Measurements from ENCODE around the gene DNAH2.

DNAH2 gene

DNA sequence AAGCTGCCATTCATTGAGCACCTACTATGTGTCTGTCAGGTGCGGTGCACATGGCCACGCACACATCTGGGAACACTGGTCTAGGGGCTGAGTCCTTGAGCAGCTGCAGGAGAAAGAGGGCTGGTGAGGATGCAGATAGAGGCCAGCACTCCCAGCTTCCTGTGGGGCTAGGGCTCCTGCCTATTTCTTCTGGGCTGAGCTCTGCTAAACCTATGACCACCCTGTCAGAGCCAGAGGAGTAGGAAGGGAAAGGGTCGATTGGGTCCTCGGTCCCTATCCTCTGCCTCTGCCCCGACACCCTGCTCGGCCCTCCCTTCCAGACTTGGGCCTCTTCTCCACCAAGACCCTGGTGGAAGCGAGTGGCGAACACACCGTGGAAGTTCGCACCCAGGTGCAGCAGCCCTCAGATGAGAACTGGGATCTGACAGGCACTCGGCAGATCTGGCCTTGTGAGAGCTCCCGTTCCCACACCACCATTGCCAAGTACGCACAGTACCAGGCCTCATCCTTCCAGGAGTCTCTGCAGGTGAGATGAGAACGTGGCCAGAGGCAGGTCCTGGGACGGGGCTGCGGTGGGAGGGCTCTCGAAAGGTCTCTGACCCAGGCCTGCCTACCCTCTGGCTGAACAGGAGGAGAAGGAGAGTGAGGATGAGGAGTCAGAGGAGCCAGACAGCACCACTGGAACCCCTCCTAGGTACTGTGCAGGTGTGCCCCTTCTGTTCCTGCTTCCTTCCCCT, 133.3 kb downstream of the DNAH2 start:
- H3K4me1 ChIP-seq (ENCODE audit: low read depth, poor library complexity, severe bottlenecking) = no peaks in the 10 kb centered on the region
- H2AFZ ChIP-seq (ENCODE audit: low read depth) = no peak overlapping the region
- TF ChIP-seq, protein P1, sequence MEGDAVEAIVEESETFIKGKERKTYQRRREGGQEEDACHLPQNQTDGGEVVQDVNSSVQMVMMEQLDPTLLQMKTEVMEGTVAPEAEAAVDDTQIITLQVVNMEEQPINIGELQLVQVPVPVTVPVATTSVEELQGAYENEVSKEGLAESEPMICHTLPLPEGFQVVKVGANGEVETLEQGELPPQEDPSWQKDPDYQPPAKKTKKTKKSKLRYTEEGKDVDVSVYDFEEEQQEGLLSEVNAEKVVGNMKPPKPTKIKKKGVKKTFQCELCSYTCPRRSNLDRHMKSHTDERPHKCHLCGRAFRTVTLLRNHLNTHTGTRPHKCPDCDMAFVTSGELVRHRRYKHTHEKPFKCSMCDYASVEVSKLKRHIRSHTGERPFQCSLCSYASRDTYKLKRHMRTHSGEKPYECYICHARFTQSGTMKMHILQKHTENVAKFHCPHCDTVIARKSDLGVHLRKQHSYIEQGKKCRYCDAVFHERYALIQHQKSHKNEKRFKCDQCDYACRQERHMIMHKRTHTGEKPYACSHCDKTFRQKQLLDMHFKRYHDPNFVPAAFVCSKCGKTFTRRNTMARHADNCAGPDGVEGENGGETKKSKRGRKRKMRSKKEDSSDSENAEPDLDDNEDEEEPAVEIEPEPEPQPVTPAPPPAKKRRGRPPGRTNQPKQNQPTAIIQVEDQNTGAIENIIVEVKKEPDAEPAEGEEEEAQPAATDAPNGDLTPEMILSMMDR (conservative IDR thresholded peaks at IDR 0.05; ENCODE audit: low read depth, low read length) = no peak
- H4K20me1 ChIP-seq (ENCODE audit: insufficient read depth) = no peaks in the 10 kb centered on the region
- H3K4me2 ChIP-seq = no peak overlapping the region
- H3K36me3 ChIP-seq (ENCODE audit: insufficient read depth) = no peaks in the 10 kb centered on the region
- no peaks in the 10 kb centered on the region for H3K27me3 ChIP-seq (ENCODE audit: insufficient read depth, low read depth)
- no peak overlapping the region for H3K27ac ChIP-seq
- H3K79me2 ChIP-seq (ENCODE audit: insufficient read depth, low read depth) = no peaks in the 10 kb centered on the region
- H3K9ac ChIP-seq = no peak overlapping the region
- H3K4me3 ChIP-seq (IDR thresholded peaks at IDR 0.05; ENCODE audit: insufficient read depth, low read depth, low read length) = no peak overlapping the region

GRCh38 chr17:7851438-7852261, 134.1 kb downstream of the DNAH2 start:
- H3K27me3 ChIP-seq (ENCODE audit: insufficient read depth, low read depth) = no peaks in the 10 kb centered on the region
- H3K9ac ChIP-seq = no peak overlapping the region
- no peaks in the 10 kb centered on the region for H3K4me1 ChIP-seq (ENCODE audit: low read depth, poor library complexity, severe bottlenecking)
- no peak overlapping the region for H3K27ac ChIP-seq
- no peak overlapping the region for H3K4me2 ChIP-seq
- H3K36me3 ChIP-seq (ENCODE audit: insufficient read depth) = no peaks in the 10 kb centered on the region
- TF ChIP-seq, protein P1 (conservative IDR thresholded peaks at IDR 0.05; ENCODE audit: low read depth, low read length) = peak; percentile 44; the same call in 1 of the 2 replicates
- no peak overlapping the region for H2AFZ ChIP-seq (ENCODE audit: low read depth)
- no peak overlapping the region for H3K4me3 ChIP-seq (IDR thresholded peaks at IDR 0.05; ENCODE audit: insufficient read depth, low read depth, low read length)
- H3K79me2 ChIP-seq (ENCODE audit: insufficient read depth, low read depth) = no peaks in the 10 kb centered on the region
- no peaks in the 10 kb centered on the region for H4K20me1 ChIP-seq (ENCODE audit: insufficient read depth)

GRCh38 chr17:7852262-7852670, 134.7 kb downstream of the DNAH2 start:
- no peaks in the 10 kb centered on the region for H3K79me2 ChIP-seq (ENCODE audit: insufficient read depth, low read depth)
- H3K36me3 ChIP-seq (ENCODE audit: insufficient read depth) = no peaks in the 10 kb centered on the region
- H3K4me3 ChIP-seq (IDR thresholded peaks at IDR 0.05; ENCODE audit: insufficient read depth, low read depth, low read length) = no peak overlapping the region
- no peaks in the 10 kb centered on the region for H4K20me1 ChIP-seq (ENCODE audit: insufficient read depth)
- H3K27ac ChIP-seq = no peak overlapping the region
- no peak overlapping the region for H2AFZ ChIP-seq (ENCODE audit: low read depth)
- H3K9ac ChIP-seq = no peak overlapping the region
- no peaks in the 10 kb centered on the region for H3K4me1 ChIP-seq (ENCODE audit: low read depth, poor library complexity, severe bottlenecking)
- H3K4me2 ChIP-seq = no peak overlapping the region
- no peaks in the 10 kb centered on the region for H3K27me3 ChIP-seq (ENCODE audit: insufficient read depth, low read depth)
- TF ChIP-seq, protein P1 (conservative IDR thresholded peaks at IDR 0.05; ENCODE audit: low read depth, low read length) = no peak

DNA sequence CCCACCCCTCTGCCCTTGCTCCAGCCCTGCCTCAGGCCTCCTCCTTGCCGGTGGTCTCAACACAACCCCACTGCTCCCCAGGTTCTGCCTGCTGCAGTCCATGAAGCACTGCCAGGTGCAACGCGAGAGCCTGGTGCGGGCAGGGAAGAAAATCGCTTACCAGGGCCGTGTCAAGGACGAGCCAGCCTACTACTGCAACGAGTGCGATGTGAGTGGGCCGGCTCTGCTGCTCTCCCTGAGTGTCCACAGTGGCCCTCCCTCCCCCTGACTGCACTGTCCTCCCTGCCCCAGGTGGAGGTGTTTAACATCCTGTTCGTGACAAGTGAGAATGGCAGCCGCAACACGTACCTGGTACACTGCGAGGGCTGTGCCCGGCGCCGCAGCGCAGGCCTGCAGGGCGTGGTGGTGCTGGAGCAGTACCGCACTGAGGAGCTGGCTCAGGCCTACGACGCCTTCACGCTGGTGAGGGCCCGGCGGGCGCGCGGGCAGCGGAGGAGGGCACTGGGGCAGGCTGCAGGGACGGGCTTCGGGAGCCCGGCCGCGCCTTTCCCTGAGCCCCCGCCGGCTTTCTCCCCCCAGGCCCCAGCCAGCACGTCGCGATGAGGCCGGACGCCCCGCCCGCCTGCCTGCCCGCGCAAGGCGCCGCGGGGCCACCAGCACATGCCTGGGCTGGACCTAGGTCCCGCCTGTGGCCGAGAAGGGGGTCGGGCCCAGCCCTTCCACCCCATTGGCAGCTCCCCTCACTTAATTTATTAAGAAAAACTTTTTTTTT, 135.6 kb downstream of the DNAH2 start:
- Histone ChIP-seq H3K36me3 (ENCODE audit: insufficient read depth) (no peaks in the 10 kb centered on the region), H3K27ac (no peak overlapping the region), H3K4me1 (ENCODE audit: low read depth, poor library complexity, severe bottlenecking) (no peaks in the 10 kb centered on the region), H3K79me2 (ENCODE audit: insufficient read depth, low read depth) (no peaks in the 10 kb centered on the region), H3K9ac (no peak overlapping the region), H3K4me2 (no peak overlapping the region), H3K4me3 (IDR thresholded peaks at IDR 0.05; ENCODE audit: insufficient read depth, low read depth, low read length) (no peak overlapping the region), H3K27me3 (ENCODE audit: insufficient read depth, low read depth) (no peaks in the 10 kb centered on the region), H4K20me1 (ENCODE audit: insufficient read depth) (no peaks in the 10 kb centered on the region), H2AFZ (ENCODE audit: low read depth) (no peak overlapping the region)
- TF ChIP-seq, protein P1 (conservative IDR thresholded peaks at IDR 0.05; ENCODE audit: low read depth, low read length) = no peak
